Glutamatergic neuron (in vitro differentiated cells): ENCODE results near the gene ARF4. TPM values are rescaled to one million over a fixed set of nuclear protein-coding genes. Genes with fewer than 3 reads are reported as not detected.

ENCODE experiments used
- DNase-seq: peaks from one replicate; pipeline ENCODE4 v3.0.0; 2022
- H3K27ac Mint-ChIP-seq: one replicate; pipeline ENCODE4 v1.8.0; 2020; ENCODE audit warnings: mild to moderate bottlenecking, mixed read lengths, inconsistent platforms; ENCODE audit not compliant: unreplicated experiment
- H3K27me3 Mint-ChIP-seq: one replicate; pipeline ENCODE4 v1.8.0; 2020; ENCODE audit warnings: mild to moderate bottlenecking, moderate library complexity, mixed read lengths, inconsistent platforms; ENCODE audit not compliant: unreplicated experiment
- H3K36me3 Mint-ChIP-seq: one replicate; pipeline ENCODE4 v1.8.0; 2020; ENCODE audit warnings: mild to moderate bottlenecking, mixed read lengths, inconsistent platforms; ENCODE audit not compliant: unreplicated experiment
- H3K4me1 Mint-ChIP-seq: one replicate; pipeline ENCODE4 v1.8.0; 2020; ENCODE audit warnings: mild to moderate bottlenecking, low read depth, mixed read lengths, inconsistent platforms; ENCODE audit not compliant: unreplicated experiment
- H3K4me3 Mint-ChIP-seq: one replicate; pipeline ENCODE4 v1.8.0; 2020; ENCODE audit warnings: mild to moderate bottlenecking, mixed read lengths, inconsistent platforms; ENCODE audit not compliant: unreplicated experiment
- H3K9me3 Mint-ChIP-seq: one replicate; pipeline ENCODE4 v1.8.0; 2020; ENCODE audit warnings: mild to moderate bottlenecking, moderate library complexity, mixed read lengths, inconsistent platforms; ENCODE audit not compliant: unreplicated experiment
- total RNA-seq: library from RNA; stranded (reverse); fragmentation: NEBNext Ultra II Directional; extraction: Animal tissue kit (Norgen Biotek cat#: 25700); gene quantifications from one replicate; pipeline ENCODE4 v1.2.1, GENCODE V29; 2021; ENCODE audit not compliant: unreplicated experiment
- TF ChIP-seq, protein P1 (sequence below): fragments of 200-600 bp; sonication (generic); IDR thresholded peaks from one replicate; pipeline ENCODE4 v1.5.0; 2021; ENCODE audit not compliant: partially characterized antibody, unreplicated experiment

The ARF4 gene
- total RNA-seq, 1 donor from 2014 or later = 131 TPM

DNA sequence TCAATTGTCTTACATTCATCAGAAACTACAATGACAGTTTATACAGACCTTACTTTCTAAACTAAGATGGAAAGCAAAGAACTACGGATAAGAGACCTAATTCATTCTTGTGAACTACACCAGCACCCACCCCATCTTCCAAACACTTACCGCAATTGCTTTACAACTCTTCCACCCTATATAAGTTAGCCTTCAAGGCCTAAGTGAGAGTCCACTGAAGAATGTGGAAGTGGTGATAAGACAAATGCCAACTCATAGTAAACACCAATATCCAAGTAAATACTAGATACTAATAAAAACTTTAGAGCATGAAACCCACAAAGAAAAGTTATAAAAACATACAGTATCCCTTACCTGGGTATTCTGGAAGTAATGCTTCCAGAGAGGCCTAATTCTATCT lies 13.6 kb downstream of the ARF4 start:
- Mint-ChIP-seq H3K9me3 (peaks cover 1% of the 10 kb centered on the region), H3K27ac (no peak overlapping the region), H3K4me1 (no peaks in the 10 kb centered on the region), H3K27me3 (no peaks in the 10 kb centered on the region), H3K36me3 (no peaks in the 10 kb centered on the region), H3K4me3 (no peak overlapping the region)
- TF ChIP-seq, protein P1, sequence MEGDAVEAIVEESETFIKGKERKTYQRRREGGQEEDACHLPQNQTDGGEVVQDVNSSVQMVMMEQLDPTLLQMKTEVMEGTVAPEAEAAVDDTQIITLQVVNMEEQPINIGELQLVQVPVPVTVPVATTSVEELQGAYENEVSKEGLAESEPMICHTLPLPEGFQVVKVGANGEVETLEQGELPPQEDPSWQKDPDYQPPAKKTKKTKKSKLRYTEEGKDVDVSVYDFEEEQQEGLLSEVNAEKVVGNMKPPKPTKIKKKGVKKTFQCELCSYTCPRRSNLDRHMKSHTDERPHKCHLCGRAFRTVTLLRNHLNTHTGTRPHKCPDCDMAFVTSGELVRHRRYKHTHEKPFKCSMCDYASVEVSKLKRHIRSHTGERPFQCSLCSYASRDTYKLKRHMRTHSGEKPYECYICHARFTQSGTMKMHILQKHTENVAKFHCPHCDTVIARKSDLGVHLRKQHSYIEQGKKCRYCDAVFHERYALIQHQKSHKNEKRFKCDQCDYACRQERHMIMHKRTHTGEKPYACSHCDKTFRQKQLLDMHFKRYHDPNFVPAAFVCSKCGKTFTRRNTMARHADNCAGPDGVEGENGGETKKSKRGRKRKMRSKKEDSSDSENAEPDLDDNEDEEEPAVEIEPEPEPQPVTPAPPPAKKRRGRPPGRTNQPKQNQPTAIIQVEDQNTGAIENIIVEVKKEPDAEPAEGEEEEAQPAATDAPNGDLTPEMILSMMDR = no peak
- DNase-seq = no peak

DNA sequence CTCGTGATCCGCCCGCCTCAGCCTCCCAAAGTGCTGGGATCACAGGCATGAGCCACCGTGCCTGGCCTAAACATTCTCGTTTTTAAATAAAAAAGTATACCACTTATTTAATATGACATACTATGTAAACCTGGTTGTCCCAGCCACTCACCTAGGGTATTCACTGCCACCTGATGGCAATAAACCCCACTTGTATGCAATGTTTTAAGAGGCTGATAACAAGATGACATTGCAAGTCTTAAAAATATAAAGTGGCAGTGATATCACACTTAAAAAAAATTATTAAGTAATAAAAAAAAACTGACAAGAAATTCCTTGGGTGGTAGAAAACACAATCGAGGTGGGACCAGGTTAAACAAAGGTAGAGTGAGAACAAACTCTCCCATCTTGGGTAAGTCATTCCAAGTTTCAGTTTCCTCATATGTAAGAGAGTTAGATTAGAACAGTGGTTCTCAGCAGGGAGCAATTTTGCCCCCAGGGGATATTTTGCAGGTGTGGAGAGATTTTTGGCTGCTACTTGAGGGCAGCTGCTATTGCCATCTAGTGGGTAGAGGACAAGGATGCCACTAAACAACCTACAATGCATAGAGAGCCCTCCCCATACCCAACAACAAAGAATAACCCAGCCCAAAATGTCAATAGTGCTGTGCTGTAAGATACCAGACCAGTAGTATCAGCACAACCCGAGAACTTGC lies 14.5 kb downstream of the ARF4 start:
- no peak overlapping the region for H3K4me3 Mint-ChIP-seq
- no peaks in the 10 kb centered on the region for H3K4me1 Mint-ChIP-seq
- TF ChIP-seq, protein P1 = no peak
- no peaks in the 10 kb centered on the region for H3K27me3 Mint-ChIP-seq
- H3K36me3 Mint-ChIP-seq = no peaks in the 10 kb centered on the region
- H3K9me3 Mint-ChIP-seq = peaks cover 1% of the 10 kb centered on the region
- no peak overlapping the region for H3K27ac Mint-ChIP-seq
- DNase-seq = no peak

DNA sequence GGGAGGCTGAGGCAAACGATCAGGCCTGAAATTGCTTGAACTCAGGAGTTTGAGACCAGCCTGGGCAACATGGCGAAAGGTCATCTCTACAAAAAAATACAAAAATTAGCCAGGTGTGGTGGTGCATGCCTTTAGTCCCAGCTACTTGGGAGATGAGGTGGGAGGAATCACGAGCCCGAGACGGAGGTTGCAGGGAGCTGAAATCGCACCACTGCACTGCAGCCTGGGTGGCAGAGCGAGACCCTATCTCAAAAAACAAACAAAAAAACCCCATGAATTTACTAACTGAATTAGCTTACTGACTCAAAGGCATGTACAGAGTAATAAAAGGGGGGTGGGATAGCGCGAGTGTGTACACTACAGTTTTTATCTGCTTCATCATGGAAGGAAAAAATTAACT lies 19.3 kb downstream of the ARF4 start:
- H3K27ac Mint-ChIP-seq = no peak overlapping the region

DNA sequence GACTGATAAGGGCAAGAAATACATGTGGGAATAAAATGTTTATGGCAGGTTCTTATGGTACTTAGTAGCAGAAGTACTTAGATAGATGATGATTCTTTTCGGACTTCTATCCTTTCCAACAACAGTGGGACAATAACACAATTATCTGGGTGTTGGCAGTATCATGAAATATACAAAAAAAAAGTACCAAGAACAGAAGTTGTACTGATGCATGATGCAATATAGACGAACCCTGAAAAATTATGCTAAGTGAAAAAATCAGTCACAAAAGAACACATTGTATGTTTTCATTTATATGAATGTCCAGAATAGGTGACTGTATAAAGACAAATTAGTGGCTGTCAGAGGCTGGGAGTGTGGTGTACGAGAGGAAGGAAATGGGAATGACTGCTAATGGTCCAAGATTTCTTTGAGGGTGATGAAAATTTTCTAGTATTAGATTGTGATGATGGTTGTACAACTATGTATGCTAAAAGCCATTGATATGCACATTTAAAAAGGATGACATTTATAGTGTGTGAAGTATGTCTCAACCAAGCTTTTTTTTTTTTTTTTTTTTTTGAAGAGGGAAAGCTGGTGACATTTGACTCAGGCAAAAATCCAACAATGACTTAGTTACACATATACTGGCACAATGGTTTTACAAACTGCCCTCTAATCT lies 21.0 kb downstream of the ARF4 start:
- no peaks in the 10 kb centered on the region for H3K4me1 Mint-ChIP-seq
- H3K27ac Mint-ChIP-seq = no peak overlapping the region
- no peak overlapping the region for H3K4me3 Mint-ChIP-seq
- H3K9me3 Mint-ChIP-seq = peaks cover 1% of the 10 kb centered on the region
- no peaks in the 10 kb centered on the region for H3K27me3 Mint-ChIP-seq
- no peak for DNase-seq
- no peaks in the 10 kb centered on the region for H3K36me3 Mint-ChIP-seq
- TF ChIP-seq, protein P1 = no peak

More for the DNA sequence above, 19.3 kb downstream of the ARF4 start:
- no peak overlapping the region for H3K4me3 Mint-ChIP-seq
- DNase-seq = no peak
- peaks cover 1% of the 10 kb centered on the region for H3K9me3 Mint-ChIP-seq
- H3K4me1 Mint-ChIP-seq = no peaks in the 10 kb centered on the region
- no peaks in the 10 kb centered on the region for H3K27me3 Mint-ChIP-seq
- TF ChIP-seq, protein P1 = no peak
- H3K36me3 Mint-ChIP-seq = no peaks in the 10 kb centered on the region

DNA sequence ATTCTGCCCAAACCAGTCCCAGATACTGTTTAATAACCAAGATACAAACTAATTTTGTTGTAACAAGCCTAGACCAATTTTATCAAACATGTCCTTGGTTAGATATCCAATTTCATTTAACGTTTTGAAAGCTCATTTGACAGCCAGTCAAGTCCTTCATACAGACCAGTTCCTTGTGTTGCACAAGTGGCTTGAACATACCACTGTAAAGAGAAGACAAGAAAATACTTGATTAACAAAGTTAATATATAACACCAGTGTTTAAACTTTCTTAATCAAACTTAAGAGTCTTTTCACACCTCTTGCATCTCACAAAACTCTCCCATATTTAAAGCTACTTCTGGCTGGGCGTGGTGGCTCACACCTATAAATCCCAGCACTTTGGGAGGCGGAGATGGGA lies 25.0 kb downstream of the ARF4 start:
- Mint-ChIP-seq H3K4me3 (no peak overlapping the region), H3K36me3 (no peaks in the 10 kb centered on the region), H3K27me3 (no peaks in the 10 kb centered on the region), H3K4me1 (no peaks in the 10 kb centered on the region), H3K9me3 (no peaks in the 10 kb centered on the region), H3K27ac (no peak overlapping the region)
- TF ChIP-seq, protein P1 = no peak
- no peak for DNase-seq
